ENCODE measurements around the gene WNT10A.

The WNT10A gene

DNA sequence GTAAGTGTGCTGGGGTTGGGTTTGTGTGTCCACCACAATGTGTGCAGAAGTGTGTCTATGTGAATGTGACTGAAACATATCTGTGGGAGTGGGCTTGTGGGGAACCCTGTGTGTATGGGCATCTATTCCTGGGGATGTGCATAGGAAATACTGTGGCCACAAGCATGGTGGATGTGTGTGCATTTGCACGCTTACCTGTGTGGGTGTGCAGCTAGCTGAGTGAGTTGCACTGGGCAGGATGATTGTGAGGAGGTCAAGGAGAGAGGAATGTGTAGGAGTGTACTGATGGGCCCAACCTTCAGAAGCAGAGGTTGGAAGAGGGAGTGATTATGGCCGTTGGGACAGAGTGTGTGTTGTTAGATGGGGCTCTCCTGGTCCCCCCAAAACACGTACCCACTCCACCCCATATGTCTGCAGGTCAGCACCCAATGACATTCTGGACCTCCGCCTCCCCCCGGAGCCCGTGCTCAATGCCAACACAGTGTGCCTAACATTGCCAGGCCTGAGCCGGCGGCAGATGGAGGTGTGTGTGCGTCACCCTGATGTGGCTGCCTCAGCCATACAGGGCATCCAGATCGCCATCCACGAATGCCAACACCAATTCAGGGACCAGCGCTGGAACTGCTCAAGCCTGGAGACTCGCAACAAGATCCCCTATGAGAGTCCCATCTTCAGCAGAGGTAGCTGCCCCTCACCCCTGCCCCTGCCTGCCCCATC, 1.2 kb downstream of the WNT10A start:
- no peak for DNase-seq (ENCODE audit: low read depth, low spot score)
- ChIA-PET CTCF (interaction anchor here (1.0 to 17.5 kb wide), 3 partner anchors 10 to 13 kb away, joined by 3 to 453 read pairs (median 4); no protein-coding TSS in a partner anchor), POLR2A (no interaction called here)
- H3K4me3 ChIP-seq (ENCODE audit: low read depth, low read length), result no peak overlapping the region
- TF ChIP-seq, protein P1, sequence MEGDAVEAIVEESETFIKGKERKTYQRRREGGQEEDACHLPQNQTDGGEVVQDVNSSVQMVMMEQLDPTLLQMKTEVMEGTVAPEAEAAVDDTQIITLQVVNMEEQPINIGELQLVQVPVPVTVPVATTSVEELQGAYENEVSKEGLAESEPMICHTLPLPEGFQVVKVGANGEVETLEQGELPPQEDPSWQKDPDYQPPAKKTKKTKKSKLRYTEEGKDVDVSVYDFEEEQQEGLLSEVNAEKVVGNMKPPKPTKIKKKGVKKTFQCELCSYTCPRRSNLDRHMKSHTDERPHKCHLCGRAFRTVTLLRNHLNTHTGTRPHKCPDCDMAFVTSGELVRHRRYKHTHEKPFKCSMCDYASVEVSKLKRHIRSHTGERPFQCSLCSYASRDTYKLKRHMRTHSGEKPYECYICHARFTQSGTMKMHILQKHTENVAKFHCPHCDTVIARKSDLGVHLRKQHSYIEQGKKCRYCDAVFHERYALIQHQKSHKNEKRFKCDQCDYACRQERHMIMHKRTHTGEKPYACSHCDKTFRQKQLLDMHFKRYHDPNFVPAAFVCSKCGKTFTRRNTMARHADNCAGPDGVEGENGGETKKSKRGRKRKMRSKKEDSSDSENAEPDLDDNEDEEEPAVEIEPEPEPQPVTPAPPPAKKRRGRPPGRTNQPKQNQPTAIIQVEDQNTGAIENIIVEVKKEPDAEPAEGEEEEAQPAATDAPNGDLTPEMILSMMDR (IDR thresholded peaks at IDR 0.05; ENCODE audit: insufficient read depth, low read length, missing control alignments), result no peak

DNA sequence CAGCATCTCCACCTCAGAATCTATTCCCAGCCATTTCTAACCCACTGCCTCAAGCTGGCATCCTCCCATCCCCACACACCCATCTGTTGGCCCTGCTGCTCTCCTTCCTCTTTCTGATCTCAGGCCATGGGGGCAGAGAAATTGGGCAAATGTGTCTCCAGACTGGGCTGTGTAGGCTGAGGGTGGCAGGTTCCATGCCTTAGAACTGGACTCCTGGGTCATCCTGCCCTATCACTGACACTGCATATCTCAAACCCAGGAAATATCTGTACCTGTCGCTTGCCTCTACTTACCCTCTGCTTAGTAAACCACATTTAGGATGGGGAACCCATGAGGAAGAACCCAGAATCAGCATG, 1.8 kb downstream of the WNT10A start:
- ChIA-PET POLR2A (no interaction called here), CTCF (interaction anchor here (1.0 to 17.5 kb wide), 3 partner anchors 10 to 14 kb away, joined by 3 to 453 read pairs (median 4); no protein-coding TSS in a partner anchor)
- no peak for DNase-seq (ENCODE audit: low read depth, low spot score)

DNA sequence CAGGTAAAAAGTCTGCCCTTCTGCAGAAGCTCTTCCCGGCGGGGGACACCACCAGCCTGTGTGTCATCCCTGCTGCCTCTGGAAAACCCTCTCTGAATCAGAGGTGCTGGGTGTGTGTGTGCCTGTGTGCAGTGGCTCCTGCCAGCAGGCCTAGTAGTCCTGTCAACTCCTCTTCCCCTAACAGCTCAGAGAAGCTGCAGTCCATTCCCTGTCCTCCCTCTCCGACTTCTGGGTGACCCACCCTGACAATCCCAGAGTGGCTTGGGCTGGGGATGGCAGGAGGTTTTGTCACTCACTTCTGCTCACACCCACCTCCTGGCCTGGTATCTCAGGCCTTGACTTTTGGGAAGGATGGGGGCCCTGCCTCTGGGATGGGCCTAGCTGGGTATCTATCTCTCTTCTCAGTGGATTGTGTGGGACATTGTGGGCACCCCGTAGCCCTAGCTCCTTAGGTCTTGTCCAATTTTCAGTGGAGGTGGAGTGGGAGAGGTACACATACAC, 2.3 kb downstream of the WNT10A start:
- ChIA-PET POLR2A (no interaction called here), CTCF (interaction anchor here (1.0 to 17.5 kb wide), 3 partner anchors 9 to 14 kb away, joined by 3 to 453 read pairs (median 4); no protein-coding TSS in a partner anchor)
- no peak overlapping the region for H3K4me3 ChIP-seq (ENCODE audit: low read depth, low read length)
- no peak for DNase-seq (ENCODE audit: low read depth, low spot score)
- TF ChIP-seq, protein P1 (IDR thresholded peaks at IDR 0.05; ENCODE audit: insufficient read depth, low read length, missing control alignments), result no peak

More for the DNA sequence above, 1.8 kb downstream of the WNT10A start:
- TF ChIP-seq, protein P1 (IDR thresholded peaks at IDR 0.05; ENCODE audit: insufficient read depth, low read length, missing control alignments), result no peak
- H3K4me3 ChIP-seq (ENCODE audit: low read depth, low read length), result no peak overlapping the region

GRCh38 chr2:218883491-218884490, 3.1 kb downstream of the WNT10A start:
- CTCF ChIA-PET, result interaction anchor here (1.2 to 17.5 kb wide), 4 partner anchors 3 to 36 kb away, joined by 3 to 453 read pairs (median 228); partner anchors contain the start of gene WNT10A
- TF ChIP-seq, protein P1 (IDR thresholded peaks at IDR 0.05; ENCODE audit: insufficient read depth, low read length, missing control alignments), result no peak
- POLR2A ChIA-PET, result no interaction called here
- H3K4me3 ChIP-seq (ENCODE audit: low read depth, low read length), result no peak overlapping the region
- no peak for DNase-seq (ENCODE audit: low read depth, low spot score)

- TF ChIP-seq, protein P1 (IDR thresholded peaks at IDR 0.05; ENCODE audit: insufficient read depth, low read length, missing control alignments), result no peak
- ChIA-PET POLR2A (no interaction called here), CTCF (interaction anchor here (0.7 to 17.5 kb wide), 4 partner anchors 4 to 93 kb away, joined by 3 to 453 read pairs (median 228); partner anchors contain the start of gene WNT10A)
- H3K4me3 ChIP-seq (ENCODE audit: low read depth, low read length), result no peak overlapping the region
- DNase-seq (ENCODE audit: low read depth, low spot score), result no peak
These were observed 3.9 kb downstream of the WNT10A start for GRCh38 chr2:218884519-218884918.

Measured in AG04449 (cell line).